Endothelial cell of umbilical vein (primary cell): ENCODE results near the gene UBE2E2. TPM values are rescaled to one million over a fixed set of nuclear protein-coding genes. Genes with fewer than 3 reads are reported as not detected.

ENCODE experiments used
- BruUV-seq: library from RNA; stranded (reverse); fragments of 400-500 nt; replicated peaks from 2 replicates; lab custom pipeline; 2021; lab: Mats Ljungman, UMichigan
- CTCF ChIA-PET: fragments of 300-600, 350-600 bp; sonication (Branson Sonifier 250); formaldehyde crosslinking; loops from one replicate; lab custom pipeline; 2021; ENCODE audit warnings: antibody characterized with exemption, inconsistent platforms; lab: Charles Lee
- POLR2A ChIA-PET: fragments of 300-600, 350-600 bp; sonication (Branson Sonifier 250); formaldehyde crosslinking; loops from one replicate; lab custom pipeline; 2021; ENCODE audit warnings: antibody characterized with exemption, inconsistent platforms; lab: Charles Lee
- DNase-seq: peaks from one replicate; pipeline ENCODE4 v3.0.0-alpha.2; 2011; ENCODE audit warnings: low read depth, low spot score
- FAIRE-seq: peaks from 2 replicates; lab custom pipeline; 2011; peaks lifted over from hg19 to GRCh38; lab: Jason Lieb, UNC
- H2AFZ ChIP-seq: 2 replicates; pipeline ENCODE4 v1.6.0; 2012; ENCODE audit warnings: low read depth, low read length, control low read depth, inconsistent platforms
- H3K27ac ChIP-seq: 2 replicates; pipeline ENCODE4 v1.5.1; 2011; ENCODE audit warnings: low read depth, mild to moderate bottlenecking, control low read depth, low read length, moderate library complexity; ENCODE audit not compliant: insufficient read depth
- H3K27me3 ChIP-seq, 2 experiments: 2 replicates each; pipeline versions ENCODE4 v1.6.0 to v1.6.1; 2011; ENCODE audit warnings: low read length in 2 of 2, mixed read lengths in 1 of 2; ENCODE audit not compliant: control insufficient read depth in 2 of 2, insufficient read depth in 2 of 2
- H3K36me3 ChIP-seq, 2 experiments: 2 replicates in 1 of 2; 3 replicates in 1 of 2; pipeline ENCODE4 v1.5.1; 2011; ENCODE audit warnings: low read length in 2 of 2, mild to moderate bottlenecking in 1 of 2, moderate library complexity in 1 of 2; ENCODE audit not compliant: control insufficient read depth in 2 of 2, insufficient read depth in 2 of 2; ENCODE audit errors: extremely low read depth in 1 of 2
- H3K4me1 ChIP-seq: 3 replicates; pipeline ENCODE4 v1.5.1; 2011; ENCODE audit warnings: mild to moderate bottlenecking, low read length; ENCODE audit not compliant: control insufficient read depth, insufficient read depth; ENCODE audit errors: extremely low read depth
- H3K4me2 ChIP-seq: 2 replicates; pipeline ENCODE4 v1.6.1; 2011; ENCODE audit warnings: low read length, control low read depth, mixed read lengths; ENCODE audit not compliant: insufficient read depth
- H3K4me3 ChIP-seq, 3 experiments: fragments of 200-600 bp in 1 of 3; sonication (generic), shearing (Covaris generic) in 1 of 3; replicated peaks in 1 of 3; 2 replicates each; pipeline ENCODE4 v1.5.1; 2011 to 2016; ENCODE audit warnings: control low read depth in 3 of 3, low read length in 3 of 3, mild to moderate bottlenecking in 2 of 3, inconsistent platforms in 1 of 3, low read depth in 1 of 3, moderate library complexity in 1 of 3; ENCODE audit not compliant: insufficient read depth in 1 of 3
- H3K79me2 ChIP-seq: 2 replicates; pipeline ENCODE4 v1.6.0; 2012; ENCODE audit warnings: low read length, inconsistent platforms; ENCODE audit not compliant: control insufficient read depth, insufficient read depth
- H3K9ac ChIP-seq: replicated peaks from 2 replicates; pipeline ENCODE3; 2011; ENCODE audit warnings: low read length, control low read depth; ENCODE audit not compliant: insufficient read depth; ENCODE audit errors: extremely low read depth
- H3K9me1 ChIP-seq: replicated peaks from 3 replicates; pipeline ENCODE4 v1.6.0; 2011; ENCODE audit warnings: mild to moderate bottlenecking, low read length; ENCODE audit not compliant: control insufficient read depth, insufficient read depth; ENCODE audit errors: extremely low read depth
- H3K9me3 ChIP-seq: replicated peaks from 2 replicates; pipeline ENCODE4 v1.5.1; 2012; ENCODE audit warnings: low read length, inconsistent platforms; ENCODE audit not compliant: control insufficient read depth, insufficient read depth
- H4K20me1 ChIP-seq: replicated peaks from 2 replicates; pipeline ENCODE3; 2011; ENCODE audit warnings: mild to moderate bottlenecking, low read length; ENCODE audit not compliant: control insufficient read depth, insufficient read depth; ENCODE audit errors: extremely low read depth
- EZH2 ChIP-seq: IDR thresholded peaks from 2 replicates; pipeline ENCODE4 v1.6.1; 2012; ENCODE audit warnings: borderline replicate concordance, low read depth, mild to moderate bottlenecking, moderate library complexity, low read length, inconsistent platforms; ENCODE audit not compliant: severe bottlenecking
- FOS ChIP-seq: IDR thresholded peaks from 2 replicates; pipeline ENCODE4 v1.6.1; 2011; ENCODE audit warnings: mild to moderate bottlenecking, low read length, moderate library complexity, borderline replicate concordance; ENCODE audit not compliant: insufficient read depth
- GATA2 ChIP-seq: IDR thresholded peaks from 2 replicates; pipeline ENCODE4 v1.7.0; 2011; ENCODE audit warnings: low read depth, mild to moderate bottlenecking, moderate library complexity, mixed read lengths, low read length; ENCODE audit not compliant: insufficient read length, insufficient read depth
- JUN ChIP-seq: IDR thresholded peaks from 2 replicates; pipeline ENCODE4 v1.6.1; 2011; ENCODE audit warnings: borderline replicate concordance, low read depth; ENCODE audit not compliant: insufficient read length, insufficient read depth
- MAX ChIP-seq: IDR thresholded peaks from 2 replicates; pipeline ENCODE4 v1.6.1; 2011; ENCODE audit not compliant: insufficient read depth, insufficient read length
- MYC ChIP-seq: IDR thresholded peaks from one replicate; pipeline ENCODE4 v1.6.1; 2011; ENCODE audit warnings: mild to moderate bottlenecking, low read depth, low read length
- POLR2A ChIP-seq: IDR thresholded peaks from 2 replicates; pipeline ENCODE4 v1.6.1; 2012; ENCODE audit warnings: low read depth, mild to moderate bottlenecking, control low read depth, low read length
- POLR2AphosphoS5 ChIP-seq: IDR thresholded peaks from 2 replicates; pipeline ENCODE4 v1.6.1; 2012; ENCODE audit warnings: low read depth, mild to moderate bottlenecking, control low read depth, low read length, moderate library complexity; ENCODE audit not compliant: insufficient read depth
- dilution Hi-C: fragments of 300-500 bp; cut with MboI; formaldehyde crosslinking; loops from one replicate; pipeline ENCODE4 v1.15.0; 2019; ENCODE audit warnings: low sequenced_read_pairs; ENCODE audit not compliant: extremely low pct_ligation_motif_present
- intact Hi-C: fragments of 100-400 bp; cut with micrococcal nuclease; formaldehyde crosslinking; loops from one replicate; pipeline ENCODE4 v1.10.0; 2022
- polyA plus RNA-seq, 4 experiments: library from polyadenylated mRNA; depleted of rRNA in 3 of 4; stranded (reverse) in 3 of 4; unstranded in 1 of 4; fragments of >200 nt; gene quantifications; 2 replicates each; pipeline versions ENCODE4 v1.2.1 to v1.2.3, GENCODE V29; 2011 to 2012; ENCODE audit warnings: missing spikeins in 1 of 4
- total RNA-seq: library from RNA; stranded (reverse); gene quantifications from 2 replicates; pipeline ENCODE4 v1.2.3, GENCODE V29; 2021
- TF ChIP-seq, protein P1 (sequence below), 2 donors: IDR thresholded peaks; 1 replicate in 1 of 2; 2 replicates in 1 of 2; pipeline ENCODE4 v1.5.1; 2011; ENCODE audit warnings: low read length in 2 of 2, mild to moderate bottlenecking in 2 of 2, moderate library complexity in 2 of 2, control low read depth in 1 of 2, inconsistent platforms in 1 of 2, low read depth in 1 of 2; ENCODE audit not compliant: insufficient read depth in 1 of 2; ENCODE audit errors: extremely low read depth in 1 of 2

The UBE2E2 gene
- total and polyA plus RNA-seq, 2 donors (not counting 3 experiments of a cell fraction or from before 2014, with no cell fraction given): 37.0 to 45.4 TPM

DNA sequence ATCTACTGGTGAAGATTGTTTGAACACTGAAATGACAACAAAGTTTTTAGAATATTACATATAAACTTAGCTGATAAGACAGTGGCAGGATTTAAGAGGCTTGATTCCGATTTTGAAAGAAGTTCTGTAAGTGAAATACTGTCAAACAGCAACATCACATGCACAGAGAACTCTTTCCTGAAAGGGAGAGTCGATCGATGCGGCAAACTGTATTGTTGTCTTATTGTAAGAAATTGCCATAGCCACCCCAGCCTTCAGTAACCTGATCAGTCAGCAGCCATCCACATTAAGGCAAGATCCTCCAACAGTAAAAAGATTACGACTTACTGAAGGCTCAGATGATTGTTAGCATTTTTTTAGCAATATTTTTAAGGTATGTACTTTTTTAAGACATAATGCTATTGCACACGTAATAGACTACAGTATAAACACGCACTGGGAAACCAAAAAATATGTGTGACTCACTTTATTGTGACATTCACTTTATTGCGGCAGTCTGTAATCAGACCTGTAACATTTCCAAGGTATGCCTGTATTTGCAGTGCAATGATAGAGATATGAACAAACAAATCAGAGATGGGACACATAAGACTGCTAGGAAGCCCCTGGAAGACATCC lies 377.1 kb downstream of the UBE2E2 start:
- no peak for FAIRE-seq
- no peaks in the 10 kb centered on the region for H3K27me3 ChIP-seq
- no peak overlapping the region for H3K4me3 ChIP-seq
- no peak overlapping the region for H3K9ac ChIP-seq
- H3K4me1 ChIP-seq: no peaks in the 10 kb centered on the region
- POLR2A ChIA-PET: no interaction called here
- dilution Hi-C loops (no loop called here), intact Hi-C loops (no loop called here)
- H3K9me3 ChIP-seq: no peaks in the 10 kb centered on the region
- TF ChIP-seq POLR2AphosphoS5: no peak
- TF ChIP-seq POLR2A: no peak
- TF ChIP-seq MYC: no peak
- H2AFZ ChIP-seq: no peak overlapping the region
- H3K9me1 ChIP-seq: no peaks in the 10 kb centered on the region
- DNase-seq: no peak
- no peaks in the 10 kb centered on the region for H3K79me2 ChIP-seq
- H4K20me1 ChIP-seq: no peaks in the 10 kb centered on the region
- BruUV-seq: no TSS peak
- CTCF ChIA-PET: no interaction called here
- no peaks in the 10 kb centered on the region for H3K36me3 ChIP-seq
- no peak overlapping the region for H3K4me2 ChIP-seq
- H3K27ac ChIP-seq: no peak overlapping the region

- no peak overlapping the region for H3K27ac ChIP-seq
- H3K79me2 ChIP-seq: no peaks in the 10 kb centered on the region
- ChIA-PET CTCF (interaction anchor here (1.0 kb wide), 1 partner anchor 10 kb away, joined by 3 read pairs; no protein-coding TSS in a partner anchor), POLR2A (no interaction called here)
- no peaks in the 10 kb centered on the region for H3K4me1 ChIP-seq
- H3K9ac ChIP-seq: no peak overlapping the region
- H3K9me3 ChIP-seq: no peaks in the 10 kb centered on the region
- no peaks in the 10 kb centered on the region for H3K27me3 ChIP-seq
- dilution Hi-C loops (no loop called here), intact Hi-C loops (no loop called here)
- no peak for FAIRE-seq
- no peaks in the 10 kb centered on the region for H3K36me3 ChIP-seq
- no peak overlapping the region for H2AFZ ChIP-seq
- H3K9me1 ChIP-seq: no peaks in the 10 kb centered on the region
- H3K4me3 ChIP-seq: no peak overlapping the region
- no peaks in the 10 kb centered on the region for H4K20me1 ChIP-seq
- no peak for DNase-seq
- no TSS peak for BruUV-seq
- no peak overlapping the region for H3K4me2 ChIP-seq
- no peak for TF ChIP-seq POLR2A
- no peak for TF ChIP-seq EZH2
- TF ChIP-seq JUN: no peak
- no peak for TF ChIP-seq GATA2
- no peak for TF ChIP-seq MAX
- TF ChIP-seq MYC: no peak
- TF ChIP-seq, protein P1, sequence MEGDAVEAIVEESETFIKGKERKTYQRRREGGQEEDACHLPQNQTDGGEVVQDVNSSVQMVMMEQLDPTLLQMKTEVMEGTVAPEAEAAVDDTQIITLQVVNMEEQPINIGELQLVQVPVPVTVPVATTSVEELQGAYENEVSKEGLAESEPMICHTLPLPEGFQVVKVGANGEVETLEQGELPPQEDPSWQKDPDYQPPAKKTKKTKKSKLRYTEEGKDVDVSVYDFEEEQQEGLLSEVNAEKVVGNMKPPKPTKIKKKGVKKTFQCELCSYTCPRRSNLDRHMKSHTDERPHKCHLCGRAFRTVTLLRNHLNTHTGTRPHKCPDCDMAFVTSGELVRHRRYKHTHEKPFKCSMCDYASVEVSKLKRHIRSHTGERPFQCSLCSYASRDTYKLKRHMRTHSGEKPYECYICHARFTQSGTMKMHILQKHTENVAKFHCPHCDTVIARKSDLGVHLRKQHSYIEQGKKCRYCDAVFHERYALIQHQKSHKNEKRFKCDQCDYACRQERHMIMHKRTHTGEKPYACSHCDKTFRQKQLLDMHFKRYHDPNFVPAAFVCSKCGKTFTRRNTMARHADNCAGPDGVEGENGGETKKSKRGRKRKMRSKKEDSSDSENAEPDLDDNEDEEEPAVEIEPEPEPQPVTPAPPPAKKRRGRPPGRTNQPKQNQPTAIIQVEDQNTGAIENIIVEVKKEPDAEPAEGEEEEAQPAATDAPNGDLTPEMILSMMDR (IDR thresholded peaks at IDR 0.05; ENCODE audit: extremely low read depth in 1 of 2, insufficient read depth in 1 of 2, low read depth in 1 of 2, low read length in 2 of 2): no peak
- no peak for TF ChIP-seq POLR2AphosphoS5
- no peak for TF ChIP-seq FOS
Measured at GRCh38 chr3:23583980-23584740, 381.0 kb downstream of the UBE2E2 start.
